Uterus (tissue), 4 donors: Measurements from ENCODE around the gene TUBB1. TPM values are rescaled to one million over a fixed set of nuclear protein-coding genes. Genes with fewer than 3 reads are reported as not detected.
A peak's percentile ranks its signal among the peaks of the same experiment; 100 is the strongest.

Experiments used
- DNase-seq, 2 donors: peaks; one replicate each; pipeline ENCODE4 v3.0.0-alpha.2; 2019 to 2020
- H3K27ac ChIP-seq, 2 donors: fragments of 200-600 bp; sonication (generic); 1 replicate in 1 of 2; 2 replicates in 1 of 2; pipeline ENCODE4 v1.5.1; 2016 to 2018
- H3K27me3 ChIP-seq, 2 donors: fragments of 200-600 bp; sonication (generic); one replicate each; pipeline ENCODE4 v1.5.1; 2018 to 2019; ENCODE audit warnings: control low read depth in 1 of 2
- H3K36me3 ChIP-seq, 2 donors: fragments of 200-600 bp; sonication (generic); one replicate each; pipeline ENCODE4 v1.5.1; 2019; ENCODE audit warnings: control low read depth in 1 of 2
- H3K4me1 ChIP-seq, 2 donors: fragments of 200-600 bp; sonication (generic); one replicate each; pipeline ENCODE4 v1.5.1; 2018 to 2019; ENCODE audit warnings: control low read depth in 1 of 2
- H3K4me3 ChIP-seq, 2 donors: fragments of 200-600 bp; sonication (generic); 1 replicate in 1 of 2; 2 replicates in 1 of 2; pipeline ENCODE4 v1.5.1; 2018 to 2019; ENCODE audit warnings: mild to moderate bottlenecking in 1 of 2
- H3K9me3 ChIP-seq, 2 donors: fragments of 200-600 bp; sonication (generic); one replicate each; pipeline ENCODE4 v1.5.1; 2019; ENCODE audit warnings: control low read depth in 1 of 2
- CTCF ChIP-seq, 4 experiments: fragments of 200-600 bp in 2 of 4; fragments of 450-650 bp in 2 of 4; sonication (generic) in 2 of 4; IDR thresholded peaks; one replicate each; pipeline ENCODE4 v1.5.1; 2016 to 2019; ENCODE audit warnings: antibody characterized with exemption in 4 of 4, mild to moderate bottlenecking in 2 of 4, moderate library complexity in 1 of 4
- POLR2A ChIP-seq, 2 donors: fragments of 450-650 bp; IDR thresholded peaks; one replicate each; pipeline ENCODE4 v1.6.1; 2016; ENCODE audit warnings: antibody characterized with exemption in 2 of 2, mild to moderate bottlenecking in 1 of 2, moderate library complexity in 1 of 2
- intact Hi-C: fragments of 100-400 bp; cut with DNase I; formaldehyde crosslinking; loops from one replicate; pipeline ENCODE4 v1.15.1; 2023; ENCODE audit warnings: low total_unique reads
- total RNA-seq, 4 donors: library from RNA; depleted of rRNA in 3 of 4; stranded (reverse); fragments of >200 nt in 3 of 4; gene quantifications; one replicate each; pipeline versions ENCODE4 v1.1.0 to v1.2.4, GENCODE V29; 2014 to 2023
- donor health status: DM: yes; HTN: yes; CAD: no.

Gene TUBB1
- total RNA-seq, 4 donors from 2014 or later = 0.26 to 0.48 TPM; not detected in 2

- DNase-seq = no peak
- no peak overlapping the region for H3K4me3 ChIP-seq
Measured at GRCh38 chr20:59064214-59064722, 45.0 kb downstream of the TUBB1 start.

GRCh38 chr20:59068534-59068933 lies 49.3 kb downstream of the TUBB1 start:
- intact Hi-C loops = no loop called here

More at GRCh38 chr20:59064214-59064722, 45.0 kb downstream of the TUBB1 start:
- Histone ChIP-seq H3K27me3 (no peaks in the 10 kb centered on the region), H3K9me3 (no peaks in the 10 kb centered on the region), H3K4me1 (no peaks in the 10 kb centered on the region), H3K36me3 (no peaks in the 10 kb centered on the region), H3K27ac (peak overlapping the region; percentile 56 to 64)
- intact Hi-C loops = no loop called here
- TF ChIP-seq POLR2A (IDR thresholded peaks at IDR 0.05) (no peak), CTCF (IDR thresholded peaks at IDR 0.05) (no peak)

GRCh38 chr20:59069026-59069425 lies 49.8 kb downstream of the TUBB1 start:
- no peak for DNase-seq
- Histone ChIP-seq H3K27ac (no peak overlapping the region), H3K4me1 (no peaks in the 10 kb centered on the region), H3K4me3 (no peak overlapping the region), H3K9me3 (no peaks in the 10 kb centered on the region), H3K36me3 (no peaks in the 10 kb centered on the region), H3K27me3 (no peaks in the 10 kb centered on the region)
- no peak for TF ChIP-seq POLR2A (IDR thresholded peaks at IDR 0.05)
- TF ChIP-seq CTCF (IDR thresholded peaks at IDR 0.05) = no peak
- intact Hi-C loops = no loop called here

More at GRCh38 chr20:59068534-59068933, 49.3 kb downstream of the TUBB1 start:
- no peaks in the 10 kb centered on the region for H3K9me3 ChIP-seq
- H3K27ac ChIP-seq = no peak overlapping the region
- TF ChIP-seq POLR2A (IDR thresholded peaks at IDR 0.05) = no peak
- TF ChIP-seq CTCF (IDR thresholded peaks at IDR 0.05) = no peak
- no peaks in the 10 kb centered on the region for H3K4me1 ChIP-seq
- no peaks in the 10 kb centered on the region for H3K36me3 ChIP-seq
- H3K27me3 ChIP-seq = no peaks in the 10 kb centered on the region
- no peak for DNase-seq
- H3K4me3 ChIP-seq = no peak overlapping the region

- DNase-seq = no peak
- Histone ChIP-seq H3K36me3 (no peaks in the 10 kb centered on the region), H3K4me1 (no peaks in the 10 kb centered on the region), H3K9me3 (no peaks in the 10 kb centered on the region), H3K27ac (no peak overlapping the region), H3K27me3 (no peaks in the 10 kb centered on the region), H3K4me3 (no peak overlapping the region)
- intact Hi-C loops = no loop called here
- TF ChIP-seq CTCF (IDR thresholded peaks at IDR 0.05) = no peak
- no peak for TF ChIP-seq POLR2A (IDR thresholded peaks at IDR 0.05)
Measured at GRCh38 chr20:59071216-59071615, 52.0 kb downstream of the TUBB1 start.

GRCh38 chr20:59073582-59073981 lies 54.4 kb downstream of the TUBB1 start:
- Histone ChIP-seq H3K27ac (no peak overlapping the region), H3K9me3 (no peaks in the 10 kb centered on the region), H3K4me1 (no peaks in the 10 kb centered on the region), H3K36me3 (no peaks in the 10 kb centered on the region), H3K4me3 (no peak overlapping the region), H3K27me3 (no peaks in the 10 kb centered on the region)
- no peak for DNase-seq
- intact Hi-C loops = no loop called here
- TF ChIP-seq POLR2A (IDR thresholded peaks at IDR 0.05) = no peak

DNA sequence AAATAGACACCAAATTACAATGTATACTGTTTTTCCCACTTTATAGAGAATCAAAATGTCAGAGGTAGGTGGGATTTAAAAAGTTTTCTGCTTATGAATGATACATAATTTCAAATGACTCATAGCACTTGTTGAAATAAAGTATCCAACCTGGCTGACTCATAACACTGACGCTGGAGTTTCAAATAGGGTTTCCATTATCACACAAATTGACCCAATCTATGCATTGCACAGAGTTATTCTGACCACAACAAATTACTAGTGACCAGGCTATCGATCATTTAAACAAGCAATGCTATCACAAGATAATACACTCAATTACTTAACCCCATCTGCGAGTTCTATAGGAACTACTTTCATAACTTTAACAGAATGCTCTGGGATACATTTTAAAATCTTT lies 55.2 kb downstream of the TUBB1 start:
- Histone ChIP-seq H3K36me3 (no peaks in the 10 kb centered on the region), H3K27me3 (no peaks in the 10 kb centered on the region), H3K27ac (no peak overlapping the region), H3K4me1 (no peaks in the 10 kb centered on the region), H3K9me3 (no peaks in the 10 kb centered on the region), H3K4me3 (no peak overlapping the region)
- intact Hi-C loops = no loop called here
- TF ChIP-seq CTCF (IDR thresholded peaks at IDR 0.05) = no peak
- TF ChIP-seq POLR2A (IDR thresholded peaks at IDR 0.05) = no peak
- no peak for DNase-seq
